Measurements from ENCODE around the gene DGCR2.
"Not testable (repeated sequence)": the region's sequence is repeated elsewhere in the genome, so short reads cannot be mapped to it uniquely, and the experiment has no call there.

DNA sequence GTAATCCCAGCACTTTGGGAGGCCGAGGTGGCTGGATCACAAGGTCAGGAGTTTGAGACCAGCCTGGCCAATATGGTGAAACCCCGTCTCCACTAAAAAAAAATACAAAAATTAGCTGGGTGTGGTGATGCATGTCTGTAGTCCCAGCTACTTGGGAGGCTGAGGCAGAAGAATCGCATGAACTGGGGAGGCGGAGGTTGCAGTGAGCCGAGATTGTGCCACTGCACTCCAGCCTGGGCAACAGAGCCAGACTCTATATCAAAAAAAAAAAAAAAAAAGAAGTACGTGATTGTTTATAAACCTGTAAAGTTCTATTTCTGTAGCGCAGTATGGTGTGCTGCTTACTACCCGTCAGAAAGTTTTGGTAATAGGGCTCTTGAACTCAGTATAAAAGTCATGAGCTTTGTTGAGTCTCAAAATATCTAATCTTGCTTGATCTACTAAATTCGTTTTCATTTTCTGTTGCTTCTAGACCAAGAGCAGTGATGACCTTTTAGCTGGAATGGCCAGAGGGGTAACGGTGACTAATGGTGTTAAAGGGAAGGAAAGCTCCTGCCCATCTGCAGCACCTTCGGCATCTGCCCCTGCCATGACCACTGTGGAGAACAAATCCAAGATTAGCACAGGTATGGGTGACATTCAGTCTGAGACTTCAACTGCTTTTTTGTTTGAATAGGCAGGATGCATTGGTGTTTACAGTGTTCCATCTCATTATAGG, 108.2 kb downstream of the DGCR2 start:
- TF ChIP-seq, protein P1, sequence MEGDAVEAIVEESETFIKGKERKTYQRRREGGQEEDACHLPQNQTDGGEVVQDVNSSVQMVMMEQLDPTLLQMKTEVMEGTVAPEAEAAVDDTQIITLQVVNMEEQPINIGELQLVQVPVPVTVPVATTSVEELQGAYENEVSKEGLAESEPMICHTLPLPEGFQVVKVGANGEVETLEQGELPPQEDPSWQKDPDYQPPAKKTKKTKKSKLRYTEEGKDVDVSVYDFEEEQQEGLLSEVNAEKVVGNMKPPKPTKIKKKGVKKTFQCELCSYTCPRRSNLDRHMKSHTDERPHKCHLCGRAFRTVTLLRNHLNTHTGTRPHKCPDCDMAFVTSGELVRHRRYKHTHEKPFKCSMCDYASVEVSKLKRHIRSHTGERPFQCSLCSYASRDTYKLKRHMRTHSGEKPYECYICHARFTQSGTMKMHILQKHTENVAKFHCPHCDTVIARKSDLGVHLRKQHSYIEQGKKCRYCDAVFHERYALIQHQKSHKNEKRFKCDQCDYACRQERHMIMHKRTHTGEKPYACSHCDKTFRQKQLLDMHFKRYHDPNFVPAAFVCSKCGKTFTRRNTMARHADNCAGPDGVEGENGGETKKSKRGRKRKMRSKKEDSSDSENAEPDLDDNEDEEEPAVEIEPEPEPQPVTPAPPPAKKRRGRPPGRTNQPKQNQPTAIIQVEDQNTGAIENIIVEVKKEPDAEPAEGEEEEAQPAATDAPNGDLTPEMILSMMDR (IDR thresholded peaks at IDR 0.05), result not testable (repeated sequence)
- not testable (repeated sequence) for TF ChIP-seq EZH2 (IDR thresholded peaks at IDR 0.05)
